ENCODE data around the gene TICRR.

- TF ChIP-seq POLR2A (IDR thresholded peaks at IDR 0.05) (no peak), CTCF (IDR thresholded peaks at IDR 0.05) (no peak)
These were observed 56.6 kb downstream of the TICRR start for GRCh38 chr15:89631902-89632264.
